GM12878 (cell line): ENCODE measurements around the gene IRF2BPL. TPM values are rescaled to one million over a fixed set of nuclear protein-coding genes. Genes with fewer than 3 reads are reported as not detected.

Experiments
- ASH2L ChIP-seq: fragments of 300-600, 200-600 bp; sonication (generic); IDR thresholded peaks from 2 replicates; pipeline ENCODE4 v1.6.1; 2017; ENCODE audit warnings: low read depth, mild to moderate bottlenecking, borderline replicate concordance
- BACH1 ChIP-seq: fragments of 450-650 bp; IDR thresholded peaks from 2 replicates; pipeline ENCODE4 v1.6.1; 2017; ENCODE audit warnings: mild to moderate bottlenecking, borderline replicate concordance
- ESRRA ChIP-seq: IDR thresholded peaks from 2 replicates; pipeline ENCODE4 v1.6.1; 2012; ENCODE audit warnings: mild to moderate bottlenecking, low read length, improper control_type of control experiment
- GATAD2B ChIP-seq: fragments of 450-650 bp; conservative IDR thresholded peaks from 2 replicates; pipeline ENCODE4 v1.6.1; 2017; ENCODE audit warnings: low read depth, mild to moderate bottlenecking, moderate library complexity
- IKZF1 ChIP-seq: fragments of 450-650 bp; conservative IDR thresholded peaks from 2 replicates; pipeline ENCODE4 v1.6.1; 2017; ENCODE audit warnings: antibody characterized with exemption, mild to moderate bottlenecking
- JUND ChIP-seq: IDR thresholded peaks from 2 replicates; pipeline ENCODE4 v1.6.1; 2012; ENCODE audit warnings: low read depth, mild to moderate bottlenecking, low read length, improper control_type of control experiment, moderate library complexity
- PAX5 ChIP-seq: IDR thresholded peaks from 2 replicates; pipeline ENCODE4 v1.6.1; 2011; ENCODE audit warnings: low read depth, low read length, borderline replicate concordance
- POLR2A ChIP-seq: IDR thresholded peaks from 2 replicates; pipeline ENCODE4 v1.6.1; 2011; ENCODE audit warnings: low read depth, mild to moderate bottlenecking, low read length
- RB1 ChIP-seq: fragments of 450-650 bp; formaldehyde crosslinking; IDR thresholded peaks from 2 replicates; pipeline ENCODE4 v1.6.1; 2017; ENCODE audit warnings: mild to moderate bottlenecking, borderline replicate concordance
- TCF12 ChIP-seq: IDR thresholded peaks from 2 replicates; pipeline ENCODE4 v1.6.1; 2011; ENCODE audit warnings: low read depth, mild to moderate bottlenecking, low read length
- ZNF622 ChIP-seq: fragments of 450-650 bp; IDR thresholded peaks from 2 replicates; pipeline ENCODE4 v1.6.1; 2017; ENCODE audit warnings: mild to moderate bottlenecking, inconsistent platforms
- polyA plus RNA-seq, 11 experiments: library from polyadenylated mRNA; depleted of rRNA in 4 of 11; unstranded in 6 of 11; stranded (reverse) in 5 of 11; fragments of >200 nt; fragmentation: Nextera tagmentation in 4 of 11; fragmentation: Illumina TruSeq in 1 of 11; extraction: Ambion mirVana in 4 of 11; extraction: Trizol in 1 of 11; gene quantifications; 1 replicate in 1 of 11; 2 replicates in 10 of 11; pipeline versions ENCODE4 v1.2.1 to v1.2.3, GENCODE V29; 2011 to 2016; ENCODE audit warnings: inconsistent platforms in 2 of 11, missing spikeins in 2 of 11, low read depth in 1 of 11
- total RNA-seq, 4 experiments: library from RNA; depleted of rRNA in 3 of 4; stranded (reverse); fragments of >200 nt in 3 of 4; fragmentation: Illumina TruSeq in 1 of 4; extraction: Trizol in 1 of 4; gene quantifications; 2 replicates each; pipeline versions ENCODE4 v1.2.1 to v1.2.3, GENCODE V29; 2013 to 2021
- TF ChIP-seq, protein P1 (sequence below): fragments of 450-650 bp; IDR thresholded peaks from 2 replicates; pipeline ENCODE4 v1.6.1; 2018; ENCODE audit warnings: borderline replicate concordance, mild to moderate bottlenecking; ENCODE audit not compliant: partially characterized antibody
- TF ChIP-seq, protein P2 (sequence below): fragments of 450-650 bp; conservative IDR thresholded peaks from 2 replicates; pipeline ENCODE4 v1.6.1; 2017; ENCODE audit warnings: mild to moderate bottlenecking, moderate library complexity

The IRF2BPL gene
- total and polyA plus RNA-seq, 10 of the 15 experiments (the other 5 are each of a cell fraction or from before 2014, with no cell fraction given): 1.2 to 34.5 (median 3.1) TPM

DNA sequence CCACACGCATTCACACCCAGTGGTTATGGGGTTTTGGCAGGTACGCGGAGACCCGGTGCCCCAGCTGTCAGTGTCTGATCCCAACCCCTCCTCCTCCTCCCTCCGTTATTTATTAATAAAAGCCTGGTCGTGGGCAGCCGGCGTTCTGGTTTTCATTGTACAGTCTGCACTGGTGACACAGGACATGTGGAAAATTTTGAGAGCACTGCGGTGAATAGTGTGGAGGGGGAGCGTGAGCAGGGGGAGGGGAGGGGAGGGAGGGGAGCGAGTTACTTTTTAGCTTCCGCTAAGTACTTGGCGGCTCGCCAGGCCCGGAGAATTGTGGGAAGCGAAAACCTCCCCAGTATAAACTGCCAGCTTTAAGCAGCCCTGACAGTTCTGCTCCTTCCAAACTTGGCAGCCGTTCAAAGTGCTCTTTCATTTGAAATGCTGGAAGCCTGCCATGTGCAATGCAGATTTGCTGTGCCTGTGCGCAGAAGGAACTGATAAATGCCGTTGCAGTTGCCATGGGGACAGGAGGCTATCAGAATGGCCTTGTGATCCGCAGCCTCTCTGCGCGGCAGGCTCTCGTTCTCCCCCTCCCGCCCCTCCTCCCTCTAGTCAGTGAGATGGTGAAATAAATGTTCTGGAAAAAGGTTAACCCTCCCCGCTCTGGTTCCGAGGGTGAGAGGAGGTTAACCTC, 11.7 kb upstream of the IRF2BPL start (continued):
- TF ChIP-seq, protein P1, sequence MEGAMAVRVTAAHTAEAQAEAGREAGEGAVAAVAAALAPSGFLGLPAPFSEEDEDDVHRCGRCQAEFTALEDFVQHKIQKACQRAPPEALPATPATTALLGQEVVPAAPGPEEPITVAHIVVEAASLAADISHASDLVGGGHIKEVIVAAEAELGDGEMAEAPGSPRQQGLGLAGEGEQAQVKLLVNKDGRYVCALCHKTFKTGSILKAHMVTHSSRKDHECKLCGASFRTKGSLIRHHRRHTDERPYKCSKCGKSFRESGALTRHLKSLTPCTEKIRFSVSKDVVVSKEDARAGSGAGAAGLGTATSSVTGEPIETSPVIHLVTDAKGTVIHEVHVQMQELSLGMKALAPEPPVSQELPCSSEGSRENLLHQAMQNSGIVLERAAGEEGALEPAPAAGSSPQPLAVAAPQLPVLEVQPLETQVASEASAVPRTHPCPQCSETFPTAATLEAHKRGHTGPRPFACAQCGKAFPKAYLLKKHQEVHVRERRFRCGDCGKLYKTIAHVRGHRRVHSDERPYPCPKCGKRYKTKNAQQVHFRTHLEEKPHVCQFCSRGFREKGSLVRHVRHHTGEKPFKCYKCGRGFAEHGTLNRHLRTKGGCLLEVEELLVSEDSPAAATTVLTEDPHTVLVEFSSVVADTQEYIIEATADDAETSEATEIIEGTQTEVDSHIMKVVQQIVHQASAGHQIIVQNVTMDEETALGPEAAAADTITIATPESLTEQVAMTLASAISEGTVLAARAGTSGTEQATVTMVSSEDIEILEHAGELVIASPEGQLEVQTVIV: no peak
- TF ChIP-seq JUND (0 out of 2 replicates have a peak, but pooled peaks have one; percentile 8), POLR2A (peak; percentile 55; the same call in 1 of the 2 replicates), ZNF622 (no peak), IKZF1 (peak; percentile 83; the same call in 1 of the 2 replicates), ASH2L (no peak; the same call in none of the 2 replicates), PAX5 (no peak; the same call in 1 of the 2 replicates), ESRRA (no peak), BACH1 (no peak; the same call in 1 of the 2 replicates), GATAD2B (peak; percentile 20; the same call in 1 of the 2 replicates), RB1 (no peak; the same call in 1 of the 2 replicates), TCF12 (peak; percentile 81)
- TF ChIP-seq, protein P2, sequence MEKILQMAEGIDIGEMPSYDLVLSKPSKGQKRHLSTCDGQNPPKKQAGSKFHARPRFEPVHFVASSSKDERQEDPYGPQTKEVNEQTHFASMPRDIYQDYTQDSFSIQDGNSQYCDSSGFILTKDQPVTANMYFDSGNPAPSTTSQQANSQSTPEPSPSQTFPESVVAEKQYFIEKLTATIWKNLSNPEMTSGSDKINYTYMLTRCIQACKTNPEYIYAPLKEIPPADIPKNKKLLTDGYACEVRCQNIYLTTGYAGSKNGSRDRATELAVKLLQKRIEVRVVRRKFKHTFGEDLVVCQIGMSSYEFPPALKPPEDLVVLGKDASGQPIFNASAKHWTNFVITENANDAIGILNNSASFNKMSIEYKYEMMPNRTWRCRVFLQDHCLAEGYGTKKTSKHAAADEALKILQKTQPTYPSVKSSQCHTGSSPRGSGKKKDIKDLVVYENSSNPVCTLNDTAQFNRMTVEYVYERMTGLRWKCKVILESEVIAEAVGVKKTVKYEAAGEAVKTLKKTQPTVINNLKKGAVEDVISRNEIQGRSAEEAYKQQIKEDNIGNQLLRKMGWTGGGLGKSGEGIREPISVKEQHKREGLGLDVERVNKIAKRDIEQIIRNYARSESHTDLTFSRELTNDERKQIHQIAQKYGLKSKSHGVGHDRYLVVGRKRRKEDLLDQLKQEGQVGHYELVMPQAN: no peak; the same call in 1 of the 2 replicates
